ENCODE measurements around the gene PLA2G4A.

GRCh38 chr1:186865253-186865652, 36.5 kb downstream of the PLA2G4A start:
- TF ChIP-seq CTCF (IDR thresholded peaks at IDR 0.05) (no peak), EP300 (IDR thresholded peaks at IDR 0.05) (no peak), POLR2A (IDR thresholded peaks at IDR 0.05) (no peak), POLR2AphosphoS5 (IDR thresholded peaks at IDR 0.05) (no peak)

Data from sigmoid colon (tissue), 4 donors.